AG10803 (cell line): ENCODE measurements around the gene PCSK7.

Experiments
- DNase-seq: peaks from one replicate; pipeline ENCODE4 v3.0.0; 2010; ENCODE audit warnings: low read depth
- H3K4me3 ChIP-seq: 2 replicates; pipeline ENCODE4 v1.5.1; 2011; ENCODE audit warnings: mild to moderate bottlenecking, low read length, control low read depth
- CTCF ChIP-seq: conservative IDR thresholded peaks from 2 replicates; pipeline ENCODE4 v1.5.1; 2011; ENCODE audit warnings: mild to moderate bottlenecking, low read length, control low read depth, inconsistent platforms

Gene PCSK7

GRCh38 chr11:117203069-117203407 is 28.8 kb downstream of the PCSK7 start:
- peak overlapping the region; percentile 88; the same call in 1 of the 2 replicates for H3K4me3 ChIP-seq

GRCh38 chr11:117202386-117203068 is 29.3 kb downstream of the PCSK7 start:
- H3K4me3 ChIP-seq, result peak overlapping the region; percentile 88
- no peak for TF ChIP-seq CTCF
- DNase-seq, result no peak

More at GRCh38 chr11:117203069-117203407, 28.8 kb downstream of the PCSK7 start:
- no peak for DNase-seq
- TF ChIP-seq CTCF, result no peak

DNA sequence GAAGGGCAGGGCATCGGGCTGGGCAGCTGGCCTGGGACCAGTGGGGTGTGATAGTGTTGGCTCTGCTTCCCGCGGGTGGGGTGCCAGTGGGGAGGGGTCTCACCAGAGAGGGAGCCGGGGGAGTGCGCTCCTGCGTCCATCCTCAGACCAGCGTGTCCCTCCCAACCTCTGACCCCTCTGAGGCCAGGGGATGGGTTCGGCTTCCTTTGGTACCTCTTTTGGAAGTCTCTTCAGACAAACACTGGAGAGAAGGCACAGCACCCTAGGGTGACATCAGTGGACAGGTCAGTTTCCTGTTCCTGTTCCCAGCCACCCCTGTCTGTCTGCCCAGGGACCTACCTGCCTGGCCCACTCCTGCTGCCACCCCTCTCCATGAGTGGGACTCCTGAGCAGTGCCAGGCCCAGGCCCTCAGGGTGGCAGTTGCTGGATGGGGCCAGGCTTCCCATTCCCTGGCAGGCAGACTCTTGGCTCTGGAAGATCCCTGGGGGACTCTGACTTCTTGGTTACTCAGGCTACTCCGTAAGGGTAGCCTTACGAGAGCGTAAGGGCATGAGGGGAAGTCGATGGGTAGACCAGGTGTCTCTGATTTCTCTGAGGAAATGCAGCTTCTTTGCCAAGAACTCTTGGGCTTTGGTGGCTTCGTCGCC is 30.1 kb downstream of the PCSK7 start:
- DNase-seq, result no peak
- H3K4me3 ChIP-seq, result peak overlapping the region; percentile 88
- no peak for TF ChIP-seq CTCF

- H3K4me3 ChIP-seq, result peak overlapping the region; percentile 88
- TF ChIP-seq CTCF, result no peak
- DNase-seq, result no peak
Observed at GRCh38 chr11:117200813-117201657, 30.8 kb downstream of the PCSK7 start.

DNA sequence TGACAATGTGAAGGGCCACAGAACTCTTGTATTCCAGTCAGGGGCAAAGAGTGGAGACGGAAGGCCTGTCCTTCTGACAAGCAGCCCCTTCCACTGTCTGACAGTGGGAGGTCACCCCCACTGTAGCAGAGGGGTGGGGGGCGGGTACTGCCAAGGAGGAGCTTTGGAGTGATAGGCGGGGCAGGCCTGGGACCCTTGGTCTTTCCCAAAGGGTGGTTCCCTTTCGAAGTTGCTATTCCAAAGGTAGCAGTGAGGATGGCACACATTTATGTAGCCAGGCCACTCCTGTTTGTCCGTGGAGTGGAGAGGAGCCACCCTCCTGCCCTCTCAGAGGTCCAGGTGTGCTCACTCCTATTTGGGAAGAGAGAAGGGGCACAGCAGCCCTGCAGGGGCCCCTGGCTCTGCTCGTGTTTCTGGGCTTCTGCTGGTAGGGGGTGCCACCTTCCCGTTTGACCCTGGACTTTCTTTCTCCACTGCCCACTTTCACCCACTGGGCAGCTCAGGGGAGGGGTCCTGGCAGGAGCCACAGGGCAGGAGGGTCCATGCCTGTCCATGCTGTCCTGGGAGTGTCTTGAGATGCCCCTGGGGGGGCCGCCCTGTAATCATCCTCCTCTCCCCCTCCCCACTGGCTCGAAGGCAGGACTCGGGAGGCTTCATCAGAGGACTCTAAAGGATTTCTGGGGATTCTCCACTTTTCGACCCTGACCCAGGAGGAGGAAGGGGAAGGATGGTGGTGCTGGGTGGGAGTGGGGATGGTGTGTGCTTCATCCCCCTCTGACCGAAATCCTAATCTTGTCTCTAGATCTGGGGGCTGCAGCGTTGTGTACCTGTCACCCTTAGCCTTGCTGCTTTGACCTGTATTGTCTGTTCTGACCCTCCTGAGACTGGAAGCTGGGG is 31.7 kb downstream of the PCSK7 start:
- H3K4me3 ChIP-seq, result peak overlapping the region; percentile 88
- no peak for DNase-seq
- TF ChIP-seq CTCF, result no peak

- peak within 1 kb of the TSS; percentile 88 for H3K4me3 ChIP-seq
- no peak for TF ChIP-seq CTCF
- peak; percentile 95 for DNase-seq
Observed at GRCh38 chr11:117199053-117199915, 32.6 kb downstream of the PCSK7 start, which contains the start of gene TAGLN. Gene TAGLN (plus strand): TSS chr11:117199370. CDS start chr11:117203014, 3,644 bp downstream.
